ENCODE results near the gene EEF1AKMT2.
"Not testable (repeated sequence)": the region's sequence is repeated elsewhere in the genome, so short reads cannot be mapped to it uniquely, and the experiment has no call there.

The EEF1AKMT2 gene

DNA sequence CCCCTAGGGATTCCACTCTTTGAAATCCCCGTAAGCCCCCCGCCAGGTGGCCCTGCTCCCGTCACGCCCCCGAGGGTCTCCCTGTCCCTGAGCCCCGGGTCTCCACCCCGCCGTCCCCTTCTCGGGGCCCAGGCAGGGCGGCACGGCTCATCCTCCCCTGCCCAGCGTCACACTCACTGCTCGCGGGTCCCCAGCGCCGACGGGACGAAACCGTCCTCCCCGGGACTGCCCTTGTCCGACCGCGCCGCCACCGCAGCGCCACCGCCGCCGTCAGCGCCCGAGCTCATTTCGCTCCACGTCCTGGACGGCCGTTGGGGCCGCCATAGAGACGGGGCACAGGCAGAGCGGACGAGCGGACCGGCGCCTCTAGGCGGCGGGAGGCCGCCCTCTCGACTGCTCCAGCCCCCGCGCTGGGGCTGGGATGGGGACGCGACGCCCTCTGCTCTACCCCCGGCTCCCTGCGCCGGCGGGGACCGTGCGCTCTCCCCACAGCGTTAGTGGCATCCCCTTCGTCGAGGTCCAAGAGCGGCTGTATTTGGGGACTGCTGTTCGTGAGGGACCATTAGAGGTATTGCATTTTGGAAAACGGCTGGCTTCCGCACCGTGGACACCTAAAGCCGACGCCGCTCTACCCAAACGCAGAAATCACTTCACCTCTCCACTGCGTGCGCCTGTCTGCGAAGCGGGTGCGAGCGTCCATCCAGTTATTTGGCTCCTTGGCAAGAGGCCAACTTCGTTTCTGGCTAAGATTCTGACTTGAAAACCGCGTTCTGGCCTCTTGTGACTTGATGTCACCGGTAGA lies at the start of gene EEF1AKMT2:
EEF1AKMT2 (minus strand) TSS at position 341 of the 802 bp plus-strand sequence; CDS start at position 287, 54 bp downstream.
- no peak for DNase-seq

- DNase-seq: no peak
Measured at GRCh38 chr10:124837687-124838086, 46.0 kb upstream of the EEF1AKMT2 start.

DNA sequence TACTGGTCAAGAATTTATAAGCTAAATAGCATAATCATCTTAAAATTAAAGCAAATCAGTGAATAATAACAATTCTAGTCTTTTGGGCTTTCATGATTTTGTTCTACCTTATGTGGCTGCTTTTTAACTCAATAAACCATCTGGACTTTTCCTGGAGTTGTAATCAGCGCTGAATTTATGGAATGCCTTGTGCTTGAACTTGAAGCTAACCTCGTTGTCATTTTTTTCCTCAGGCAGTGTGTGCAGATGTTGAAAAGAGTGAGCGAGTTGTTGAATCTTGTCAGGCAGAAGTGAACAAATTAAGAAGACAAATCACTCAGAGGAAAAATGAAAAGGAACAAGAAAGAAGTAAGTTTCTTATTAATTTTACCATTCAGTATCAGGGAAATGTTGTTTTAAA lies 39.4 kb upstream of the EEF1AKMT2 start:
- no peak for DNase-seq

DNA sequence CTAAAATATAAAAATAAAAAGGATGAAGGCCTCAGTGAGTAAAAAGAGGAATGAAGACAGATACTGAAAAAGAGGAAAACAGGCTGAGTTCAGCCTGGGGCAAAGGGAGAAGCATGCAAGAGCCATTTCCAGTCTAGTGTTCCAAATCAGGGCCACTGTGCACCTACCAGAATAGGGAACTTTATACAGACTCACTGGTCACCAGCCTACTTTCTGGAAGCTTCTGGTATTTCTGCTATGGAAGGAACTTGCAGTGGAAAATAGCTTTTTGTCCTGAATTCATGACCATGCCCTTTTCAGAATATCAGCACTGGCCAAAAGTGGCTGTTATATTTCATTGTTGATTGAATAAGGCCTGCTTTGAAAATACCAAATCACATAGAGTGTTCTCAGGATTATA lies 38.8 kb upstream of the EEF1AKMT2 start:
- DNase-seq: no peak

DNA sequence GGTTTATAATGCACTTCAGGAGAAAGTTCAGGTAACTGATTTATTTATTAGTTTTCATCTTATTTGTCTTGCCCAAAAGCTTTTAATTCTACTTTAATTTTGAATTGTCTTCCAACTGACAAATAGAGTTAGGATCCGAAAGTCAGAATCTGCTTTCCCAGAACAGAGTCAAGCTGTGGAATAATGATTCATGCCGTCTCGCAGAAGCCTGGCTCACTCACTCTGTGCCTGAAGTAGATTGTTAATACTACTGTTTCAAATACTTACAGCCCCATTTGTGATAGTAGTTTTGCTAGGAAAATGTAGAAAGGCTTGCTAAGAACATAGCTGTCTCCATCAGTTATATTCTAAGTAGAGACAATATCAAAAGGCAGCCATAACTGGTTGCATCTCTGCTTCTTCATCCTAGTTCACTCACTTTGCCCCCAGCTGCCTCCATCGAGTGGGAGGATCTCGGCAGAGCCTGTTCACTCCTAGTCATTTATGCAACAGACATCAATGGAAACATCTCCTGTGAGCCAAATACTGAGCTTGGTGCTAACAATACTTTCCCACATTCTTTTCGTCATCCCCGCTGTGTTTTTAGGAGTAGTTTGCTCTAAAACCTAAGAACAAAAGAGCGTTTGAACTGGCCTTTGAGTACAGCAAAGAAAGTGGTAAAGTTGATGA lies 37.9 kb upstream of the EEF1AKMT2 start:
- DNase-seq: no peak

- DNase-seq: no peak
Measured at GRCh38 chr10:124827474-124827873, 35.8 kb upstream of the EEF1AKMT2 start.

DNA sequence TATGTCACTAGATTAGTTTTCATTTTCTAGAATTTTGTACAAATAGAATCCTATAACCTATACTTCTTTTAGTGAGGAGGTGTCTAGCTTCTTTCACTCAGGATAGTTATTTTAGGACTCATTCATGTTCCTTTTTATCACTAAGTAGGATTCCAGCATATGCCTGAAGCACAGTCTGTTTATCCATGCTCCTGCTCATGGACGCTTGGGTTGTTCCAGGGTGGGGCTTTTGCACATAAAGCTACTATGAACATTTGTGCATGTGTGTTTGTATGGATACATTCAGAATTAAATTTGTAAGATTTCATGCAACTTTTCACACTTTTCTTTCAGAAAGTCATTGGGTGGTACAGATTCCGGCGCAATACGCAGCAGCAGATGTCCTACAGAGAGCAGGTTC lies 34.6 kb upstream of the EEF1AKMT2 start:
- DNase-seq: no peak

GRCh38 chr10:124825702-124826101 lies 34.0 kb upstream of the EEF1AKMT2 start:
- no peak for DNase-seq

GRCh38 chr10:124824932-124825331 lies 33.2 kb upstream of the EEF1AKMT2 start:
- DNase-seq: not testable (repeated sequence)

- DNase-seq: no peak
Measured at GRCh38 chr10:124824507-124824906, 32.8 kb upstream of the EEF1AKMT2 start.

DNA sequence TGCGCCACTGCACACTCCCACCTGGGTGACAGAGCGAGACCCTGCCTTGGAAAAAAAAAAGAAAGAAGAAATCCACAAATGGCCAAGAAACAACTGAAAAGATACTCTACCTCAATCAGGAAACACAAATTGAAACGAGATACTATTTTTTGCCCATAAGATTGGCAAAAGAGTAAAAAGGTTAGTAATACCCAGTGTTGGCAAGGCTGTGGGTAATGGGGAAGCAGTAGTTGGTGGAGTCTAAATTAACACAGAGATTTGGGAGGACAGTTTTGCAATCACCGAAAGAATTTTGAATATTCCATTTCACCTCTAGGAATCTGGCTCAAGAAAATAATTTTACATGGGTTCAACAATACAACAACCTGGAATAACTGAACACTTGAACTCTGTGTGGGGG lies 29.8 kb upstream of the EEF1AKMT2 start:
- no peak for DNase-seq

DNA sequence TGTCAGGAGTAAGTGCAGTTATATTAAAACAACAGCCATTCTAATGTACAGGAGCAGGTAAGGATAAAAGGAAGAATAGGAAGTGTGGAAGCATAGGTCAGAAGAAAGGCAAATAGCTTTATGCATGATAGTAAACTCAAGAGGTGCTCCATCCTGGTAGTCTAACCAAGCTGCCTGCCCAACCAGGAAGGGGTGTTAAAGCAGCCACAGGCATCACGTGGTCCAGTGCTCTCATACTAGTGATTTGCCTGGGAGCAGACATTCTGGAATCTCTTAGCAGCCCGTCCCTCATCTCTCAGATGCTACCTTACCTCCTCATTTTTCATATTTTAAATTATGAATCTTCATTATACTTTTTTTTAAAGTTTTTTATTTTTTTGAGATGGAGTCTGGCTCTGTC lies 28.4 kb upstream of the EEF1AKMT2 start:
- peak; percentile 18 for DNase-seq

- DNase-seq: no peak
Measured at GRCh38 chr10:124802313-124802675, 10.6 kb upstream of the EEF1AKMT2 start.

GRCh38 chr10:124799211-124799610 lies 7.5 kb upstream of the EEF1AKMT2 start:
- DNase-seq: no peak

GRCh38 chr10:124798781-124799180 lies 7.1 kb upstream of the EEF1AKMT2 start:
- DNase-seq: no peak

DNA sequence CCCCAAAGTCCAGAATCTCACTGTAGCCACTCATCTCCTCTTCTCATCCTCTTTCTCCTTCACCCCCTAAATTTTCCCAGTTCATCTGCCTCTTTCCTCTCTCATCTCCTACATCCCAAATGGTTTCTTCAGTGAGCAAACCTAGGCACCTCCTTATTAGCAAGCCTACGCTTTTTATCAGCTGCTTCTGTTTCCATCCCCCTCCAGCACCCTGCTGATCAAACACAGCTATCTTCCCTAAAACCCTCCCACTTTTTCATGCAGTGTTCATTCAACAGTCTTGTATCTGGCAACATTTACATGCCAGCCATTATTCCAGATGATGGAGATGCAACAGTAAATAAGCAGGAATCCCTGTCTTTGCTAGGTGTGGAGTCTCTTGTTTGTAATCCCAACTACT lies 6.7 kb upstream of the EEF1AKMT2 start:
- no peak for DNase-seq

GRCh38 chr10:124792998-124793352 lies 1.3 kb upstream of the EEF1AKMT2 start:
- no peak for DNase-seq

GRCh38 chr10:124782900-124783299 lies 8.8 kb downstream of the EEF1AKMT2 start:
- DNase-seq: not testable (repeated sequence)

DNA sequence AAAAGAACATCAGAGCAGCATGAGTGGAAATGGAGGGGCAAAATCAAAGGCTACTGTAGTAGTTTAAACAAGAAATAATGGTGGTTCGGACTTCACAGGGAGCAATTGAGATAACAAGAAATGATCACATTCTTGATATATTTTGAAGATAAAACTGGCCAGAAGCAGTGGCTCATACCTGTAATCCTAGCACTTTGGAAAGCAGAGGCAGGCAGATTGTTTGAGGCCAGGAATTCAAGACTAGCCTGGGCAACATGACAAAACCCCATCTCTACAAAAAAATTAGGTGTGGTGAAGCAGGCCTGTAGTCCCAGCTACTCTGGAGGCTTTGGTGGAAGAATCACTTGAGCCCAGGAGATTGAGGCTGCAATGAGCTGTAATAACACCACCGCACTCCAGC lies 22.9 kb downstream of the EEF1AKMT2 start:
- no peak for DNase-seq

- no peak for DNase-seq
Measured at GRCh38 chr10:124765256-124765655, 26.4 kb downstream of the EEF1AKMT2 start.

- no peak for DNase-seq
Measured at GRCh38 chr10:124763267-124763666, 28.4 kb downstream of the EEF1AKMT2 start.

- DNase-seq: no peak
Measured at GRCh38 chr10:124762281-124762680, 29.4 kb downstream of the EEF1AKMT2 start.

GRCh38 chr10:124756156-124756903 lies 35.4 kb downstream of the EEF1AKMT2 start:
- no peak for DNase-seq

DNA sequence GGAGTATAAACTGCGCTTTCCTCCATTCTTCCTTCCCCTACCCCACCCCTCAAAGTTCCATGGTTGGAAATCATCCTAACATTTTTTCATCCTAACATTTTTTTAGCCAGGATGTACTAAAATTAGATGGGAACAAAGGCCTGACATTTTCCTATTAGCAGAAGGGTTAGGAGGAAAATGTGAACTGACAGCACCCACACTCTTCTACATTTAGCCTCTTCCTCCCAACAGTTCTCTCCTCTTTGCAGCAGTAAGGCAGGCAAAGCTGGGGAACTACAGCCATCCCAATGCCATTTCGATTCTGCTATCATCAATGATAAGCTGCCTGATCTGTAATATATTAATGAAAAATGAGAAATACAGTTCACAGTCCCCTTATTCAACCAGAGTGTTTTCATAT lies 36.1 kb downstream of the EEF1AKMT2 start:
- DNase-seq: no peak

All from NCI-H187 treated with DMSO at 0.1 percent for 48 hours (cell line).